GM04503 (cell line): Measurements from ENCODE around the gene ANO7.
A peak's percentile ranks its signal among the peaks of the same experiment; 100 is the strongest.

ENCODE experiments used
- DNase-seq: peaks from one replicate; pipeline ENCODE4 v3.0.0-alpha.2; 2012; ENCODE audit warnings: low read depth

Gene ANO7, protein sequence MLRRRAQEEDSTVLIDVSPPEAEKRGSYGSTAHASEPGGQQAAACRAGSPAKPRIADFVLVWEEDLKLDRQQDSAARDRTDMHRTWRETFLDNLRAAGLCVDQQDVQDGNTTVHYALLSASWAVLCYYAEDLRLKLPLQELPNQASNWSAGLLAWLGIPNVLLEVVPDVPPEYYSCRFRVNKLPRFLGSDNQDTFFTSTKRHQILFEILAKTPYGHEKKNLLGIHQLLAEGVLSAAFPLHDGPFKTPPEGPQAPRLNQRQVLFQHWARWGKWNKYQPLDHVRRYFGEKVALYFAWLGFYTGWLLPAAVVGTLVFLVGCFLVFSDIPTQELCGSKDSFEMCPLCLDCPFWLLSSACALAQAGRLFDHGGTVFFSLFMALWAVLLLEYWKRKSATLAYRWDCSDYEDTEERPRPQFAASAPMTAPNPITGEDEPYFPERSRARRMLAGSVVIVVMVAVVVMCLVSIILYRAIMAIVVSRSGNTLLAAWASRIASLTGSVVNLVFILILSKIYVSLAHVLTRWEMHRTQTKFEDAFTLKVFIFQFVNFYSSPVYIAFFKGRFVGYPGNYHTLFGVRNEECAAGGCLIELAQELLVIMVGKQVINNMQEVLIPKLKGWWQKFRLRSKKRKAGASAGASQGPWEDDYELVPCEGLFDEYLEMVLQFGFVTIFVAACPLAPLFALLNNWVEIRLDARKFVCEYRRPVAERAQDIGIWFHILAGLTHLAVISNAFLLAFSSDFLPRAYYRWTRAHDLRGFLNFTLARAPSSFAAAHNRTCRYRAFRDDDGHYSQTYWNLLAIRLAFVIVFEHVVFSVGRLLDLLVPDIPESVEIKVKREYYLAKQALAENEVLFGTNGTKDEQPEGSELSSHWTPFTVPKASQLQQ

DNA sequence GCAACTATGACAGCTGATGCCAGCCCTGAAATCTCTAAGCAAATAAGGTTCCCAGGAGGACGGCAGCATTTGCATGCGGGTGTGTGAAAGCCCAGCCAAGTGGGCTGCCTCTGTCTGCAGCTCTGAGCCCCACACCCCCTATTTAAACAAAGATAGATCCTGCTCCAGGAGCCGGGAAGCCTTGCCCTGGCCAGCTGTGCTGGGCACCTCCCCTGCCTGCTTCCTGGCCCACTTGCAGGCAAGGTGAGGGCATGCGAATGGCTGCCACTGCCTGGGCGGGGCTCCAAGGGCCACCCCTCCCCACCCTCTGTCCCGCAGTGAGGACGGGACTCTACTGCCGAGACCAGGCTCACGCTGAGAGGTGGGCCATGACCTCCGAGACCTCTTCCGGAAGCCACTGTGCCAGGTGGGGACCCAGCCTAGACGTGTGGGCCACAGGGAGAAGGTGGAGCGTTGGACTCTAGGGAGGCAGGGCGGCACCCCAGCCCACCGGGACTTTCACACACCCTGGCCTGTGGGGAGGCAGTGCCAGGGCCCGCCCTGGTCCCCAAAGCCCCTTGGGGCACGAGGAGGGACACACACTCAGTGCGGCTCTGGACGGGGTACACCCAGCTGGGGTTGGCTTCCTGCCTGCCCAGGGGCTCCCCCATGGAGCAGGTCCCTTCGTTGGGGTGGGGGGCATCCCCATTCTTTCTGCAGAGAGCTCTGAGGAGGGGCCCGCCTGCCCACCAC, at the start of gene ANO7:
TSS of gene ANO7 (plus strand) at position 317 of the 732 bp plus-strand sequence. CDS start 1,387 bp downstream, outside the sequence.
- no peak for DNase-seq

DNA sequence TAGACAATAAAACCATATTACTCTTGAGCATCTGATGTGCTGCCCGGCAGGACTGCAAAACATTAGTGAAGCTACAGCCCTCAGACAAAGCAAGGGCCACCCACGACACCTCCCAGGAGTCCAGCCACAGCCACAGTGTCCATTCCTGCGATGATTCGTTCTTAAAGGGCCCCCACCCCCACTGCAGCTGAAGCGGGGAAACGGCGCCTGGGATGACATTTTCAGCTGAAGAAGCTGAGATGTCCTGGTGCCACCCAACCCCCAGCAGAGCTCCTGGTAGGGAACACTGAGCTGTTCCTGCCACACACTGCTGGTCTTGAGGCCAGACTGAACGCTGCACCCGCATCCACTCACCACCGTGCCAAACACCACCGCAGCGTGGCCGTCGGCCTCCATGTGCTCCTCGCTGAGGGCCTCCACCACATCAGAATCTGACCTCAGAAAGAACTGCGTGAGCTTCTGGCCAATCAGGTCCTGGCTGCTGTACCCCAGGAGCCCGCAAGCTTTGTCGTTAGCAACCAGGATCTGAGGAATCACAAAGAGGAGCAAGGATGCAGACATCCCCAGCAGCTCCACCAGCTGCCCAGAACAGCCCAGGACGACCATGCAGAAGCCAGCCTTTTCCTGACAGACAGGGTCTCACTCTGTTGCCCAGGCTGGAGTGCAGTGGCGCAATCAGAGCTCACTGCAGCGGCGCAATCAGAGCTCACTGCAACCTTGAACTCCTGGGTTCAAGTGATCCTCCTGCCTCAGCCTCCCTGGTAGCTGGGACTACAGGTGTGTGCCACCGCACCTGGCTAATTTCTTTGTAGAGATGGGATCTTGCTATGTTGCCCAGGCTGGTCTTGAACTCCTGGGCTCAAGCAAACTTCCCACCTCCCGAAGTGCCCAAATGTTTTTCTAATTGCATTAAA, 48.7 kb upstream of the ANO7 start:
- DNase-seq = no peak

DNA sequence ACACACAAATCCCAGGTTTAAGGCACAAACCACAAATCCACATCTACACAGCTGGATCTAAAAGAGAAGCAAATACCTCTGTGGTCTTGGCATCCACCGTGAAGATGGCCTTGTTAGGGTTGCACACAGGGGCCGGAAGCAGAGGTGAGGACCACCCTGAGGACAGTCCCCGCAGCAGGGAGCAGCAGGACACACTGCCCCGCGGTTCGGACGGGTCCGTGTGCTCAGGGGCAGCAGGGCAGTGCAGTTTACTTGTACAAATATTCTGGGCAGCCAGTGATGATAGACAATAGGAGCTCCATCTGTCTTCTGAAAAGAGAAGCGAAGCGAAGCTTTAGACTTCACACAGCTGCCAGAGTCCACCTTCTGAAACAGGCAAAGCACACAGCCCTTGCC, 48.0 kb upstream of the ANO7 start:
- DNase-seq = no peak

DNA sequence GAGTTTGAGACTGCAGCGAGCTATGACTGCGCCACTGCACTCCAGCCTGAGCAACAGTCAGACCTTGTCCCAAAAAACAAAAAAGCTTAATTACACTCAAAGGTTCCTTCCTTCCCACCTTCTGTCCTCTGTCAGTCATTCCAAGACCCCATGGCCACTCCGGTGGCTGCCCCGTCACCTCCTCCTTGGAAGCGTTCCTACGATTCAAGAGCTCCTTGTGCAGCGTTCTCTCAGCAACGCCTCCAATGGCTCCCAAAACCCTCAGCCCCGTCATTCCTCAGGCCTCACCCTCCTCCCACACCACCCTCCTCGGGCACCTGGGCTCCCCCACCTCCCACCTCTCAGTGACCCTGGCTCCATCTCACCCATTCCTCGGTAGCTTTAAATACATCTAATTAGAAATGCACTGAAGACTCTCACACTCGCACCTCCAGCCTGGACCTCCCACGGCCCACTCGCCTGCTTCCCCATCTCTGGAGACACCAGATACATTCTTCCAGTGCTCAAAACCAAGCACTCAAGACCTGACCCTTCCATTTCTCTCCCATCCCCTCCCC, 47.2 kb upstream of the ANO7 start:
- no peak for DNase-seq

DNA sequence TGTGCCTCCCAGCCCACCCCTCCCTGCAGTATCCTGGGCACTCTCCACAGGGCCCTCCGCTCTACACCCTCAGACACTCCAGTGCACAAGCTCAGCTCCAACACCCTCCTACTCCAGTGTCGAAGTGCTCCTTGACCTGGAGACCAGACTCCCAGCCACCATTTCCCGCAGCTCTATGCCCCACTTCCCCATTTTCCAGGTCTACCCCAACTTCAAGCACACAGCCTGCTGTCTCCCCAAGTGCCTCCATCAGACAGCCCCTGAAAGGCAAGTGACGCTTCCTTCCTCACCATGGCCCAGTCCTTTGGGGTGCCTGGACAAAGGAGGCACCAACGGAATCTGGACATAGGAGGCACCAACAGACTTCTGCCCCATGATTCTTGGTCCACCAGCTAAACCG, 46.4 kb upstream of the ANO7 start:
- no peak for DNase-seq

DNA sequence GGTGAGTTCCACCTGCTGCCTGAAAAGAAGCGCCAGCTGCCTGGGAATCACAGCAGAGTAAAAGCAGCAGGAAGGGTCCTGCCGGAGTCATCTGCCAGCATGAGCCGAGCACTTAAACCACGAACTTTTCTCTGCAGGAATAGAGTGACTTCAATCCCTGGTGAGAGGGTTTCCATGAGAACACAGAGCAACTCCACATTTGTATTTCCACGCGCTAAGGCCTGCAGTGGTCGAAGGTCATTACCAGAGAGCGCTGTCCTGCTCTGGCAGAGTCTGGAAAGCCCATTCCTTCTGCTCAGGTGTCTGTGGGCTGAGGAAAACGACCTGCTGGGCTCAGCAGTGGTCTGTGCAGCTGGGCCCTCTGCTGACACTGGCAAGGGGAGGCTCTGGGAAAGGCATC, 45.9 kb upstream of the ANO7 start:
- no peak for DNase-seq

DNA sequence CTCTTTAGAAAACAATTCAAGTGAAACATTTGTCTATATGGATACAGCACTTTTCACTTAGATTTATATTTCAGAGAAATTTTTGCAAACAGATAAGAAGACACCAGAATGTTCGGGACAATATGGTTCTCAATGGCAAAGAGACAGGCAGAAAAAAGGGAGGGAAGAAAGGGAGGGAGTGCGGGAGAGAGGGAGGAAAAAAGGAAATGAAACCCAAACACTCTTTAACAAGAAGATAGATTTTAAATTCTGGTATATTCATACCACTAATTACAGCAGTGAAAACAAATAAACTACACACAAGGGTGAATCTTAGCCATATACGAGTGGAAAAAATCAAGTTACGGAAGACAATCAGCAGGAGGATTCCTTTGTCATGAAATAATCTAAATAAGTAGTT, 42.2 kb upstream of the ANO7 start:
- DNase-seq = no peak

DNA sequence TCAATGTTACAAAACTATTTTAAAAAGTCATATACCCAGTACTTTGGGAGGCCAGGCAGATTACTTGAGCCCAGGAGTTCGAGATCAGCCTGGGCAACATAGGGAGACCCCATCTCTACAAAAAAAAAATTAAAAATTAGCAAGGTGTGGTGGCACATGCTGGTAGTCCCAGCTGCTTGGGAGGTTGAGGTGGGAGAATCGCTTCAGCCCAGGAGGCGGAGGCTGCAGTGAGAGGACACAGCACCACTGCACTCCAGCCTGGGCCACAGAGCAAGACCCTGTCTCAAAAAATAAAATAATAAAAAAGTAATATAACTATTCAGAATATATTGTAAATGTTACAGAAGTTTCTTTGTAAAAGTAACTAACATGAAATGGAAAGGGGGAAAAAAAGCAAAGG, 41.1 kb upstream of the ANO7 start:
- no peak for DNase-seq

DNA sequence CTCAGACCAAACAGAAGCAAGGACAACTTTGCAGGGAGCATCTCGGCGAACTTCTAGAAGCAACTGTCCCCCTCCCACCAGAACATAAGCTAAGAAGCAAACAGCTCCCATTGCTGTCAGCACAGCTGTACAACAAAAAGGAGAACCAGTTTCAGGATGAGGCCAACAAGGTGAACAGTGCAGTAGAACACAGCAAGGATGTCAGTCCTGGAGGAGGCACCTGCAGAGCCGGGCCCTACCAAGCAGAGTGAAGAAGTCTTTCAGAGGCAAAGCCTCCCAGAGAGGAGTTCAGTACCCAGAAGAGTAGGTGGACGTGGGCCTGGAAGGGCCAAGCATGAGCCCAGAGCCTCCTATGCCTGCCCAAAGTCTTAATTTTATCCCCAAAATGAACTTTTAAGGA, 40.2 kb upstream of the ANO7 start:
- no peak for DNase-seq

DNA sequence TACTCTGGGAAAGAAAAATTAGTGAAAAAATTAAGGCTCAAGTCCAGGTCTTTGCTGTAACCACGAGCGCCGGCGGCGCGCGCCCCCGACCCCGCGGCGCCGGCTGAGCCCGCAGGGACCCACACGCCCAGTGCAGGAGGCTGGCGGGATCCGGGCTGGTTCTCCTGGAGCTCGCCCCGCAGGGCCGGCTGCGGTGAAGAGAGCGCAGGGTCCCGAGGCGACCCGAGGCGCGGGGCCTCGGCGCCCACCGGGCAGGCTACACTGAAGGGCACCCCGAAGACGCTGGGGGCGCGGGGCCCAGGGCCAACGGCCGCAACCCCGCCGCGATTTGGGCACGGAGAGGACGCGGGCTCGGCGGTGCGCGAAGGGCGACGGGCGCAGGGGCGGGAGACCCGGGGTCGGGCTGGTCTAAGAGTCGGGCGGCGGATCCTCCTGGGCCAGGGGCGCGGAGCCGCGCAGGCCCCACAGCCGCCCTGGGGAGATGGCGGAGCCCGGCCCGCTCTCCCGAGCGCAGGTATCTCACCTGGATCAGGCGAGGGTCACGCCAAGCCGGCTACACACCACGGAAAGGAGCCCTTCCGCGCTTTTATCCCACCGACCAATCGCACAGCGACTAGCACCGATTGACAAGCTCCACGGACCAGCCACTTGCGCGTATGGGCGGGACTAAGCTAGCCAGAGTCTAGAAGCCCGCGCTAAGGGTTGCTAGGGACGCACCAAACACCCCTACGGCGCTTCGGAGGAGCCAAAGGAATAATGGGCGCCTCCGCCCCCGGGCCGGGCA, 39.4 kb upstream of the ANO7 start, which contains the start of gene PASK:
TSS of gene PASK (minus strand) at position 582 of the 784 bp plus-strand sequence. CDS start 6,440 bp downstream, outside the sequence.
- peak; percentile 63 for DNase-seq

DNA sequence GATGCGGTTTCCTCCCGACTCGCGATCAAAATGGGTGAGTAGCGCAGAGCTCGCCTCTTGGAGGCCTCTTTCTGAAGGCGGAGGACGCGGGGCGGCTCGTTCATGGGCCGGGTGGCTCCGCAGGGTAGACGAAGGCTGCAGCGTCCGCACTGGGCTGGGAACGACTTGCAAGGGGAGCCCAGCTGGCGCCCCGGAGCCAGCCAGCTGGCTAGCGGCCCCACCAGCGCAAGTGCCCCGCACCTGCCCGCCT, 38.9 kb upstream of the ANO7 start:
- DNase-seq = no peak

DNA sequence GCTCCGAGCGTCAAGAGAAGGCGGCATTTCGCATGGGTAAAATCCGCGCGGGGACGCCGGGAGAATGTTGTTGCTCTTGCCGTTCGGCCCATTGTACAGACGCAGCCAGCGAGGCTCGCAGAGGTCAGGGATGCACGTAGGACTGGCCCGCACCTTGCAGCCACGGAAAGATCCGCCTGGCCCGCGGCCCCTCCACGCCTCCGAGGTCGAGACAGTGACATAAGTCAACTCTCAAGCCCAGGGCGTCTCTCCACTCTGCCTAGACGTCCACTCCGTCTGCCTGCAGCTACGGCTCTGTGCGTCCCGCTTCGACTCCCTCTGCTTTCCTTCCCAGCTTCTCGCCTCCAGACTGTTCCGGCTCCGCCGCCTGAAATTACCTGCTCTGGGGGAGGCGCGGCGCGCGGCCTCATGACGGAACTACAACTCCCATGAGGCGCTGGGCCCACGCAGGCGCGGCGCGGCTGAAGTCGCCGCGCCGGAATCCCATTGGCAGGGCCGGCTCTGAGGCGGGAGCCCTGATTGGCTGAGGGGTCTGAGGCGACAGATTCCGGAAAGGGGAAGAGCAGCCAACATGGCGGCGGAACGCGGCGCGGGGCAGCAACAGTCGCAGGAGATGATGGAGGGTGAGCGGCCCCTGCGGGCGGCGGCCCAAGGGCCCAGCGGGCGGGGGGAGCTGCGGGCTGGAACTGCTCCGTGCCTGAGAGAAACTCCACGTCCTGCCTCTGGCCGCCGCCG, 38.4 kb upstream of the ANO7 start, which contains the start of gene PPP1R7:
TSS of gene PPP1R7 (plus strand) at position 543 of the 735 bp plus-strand sequence. CDS start at position 572, 29 bp downstream.
- peak; percentile 55 for DNase-seq

DNA sequence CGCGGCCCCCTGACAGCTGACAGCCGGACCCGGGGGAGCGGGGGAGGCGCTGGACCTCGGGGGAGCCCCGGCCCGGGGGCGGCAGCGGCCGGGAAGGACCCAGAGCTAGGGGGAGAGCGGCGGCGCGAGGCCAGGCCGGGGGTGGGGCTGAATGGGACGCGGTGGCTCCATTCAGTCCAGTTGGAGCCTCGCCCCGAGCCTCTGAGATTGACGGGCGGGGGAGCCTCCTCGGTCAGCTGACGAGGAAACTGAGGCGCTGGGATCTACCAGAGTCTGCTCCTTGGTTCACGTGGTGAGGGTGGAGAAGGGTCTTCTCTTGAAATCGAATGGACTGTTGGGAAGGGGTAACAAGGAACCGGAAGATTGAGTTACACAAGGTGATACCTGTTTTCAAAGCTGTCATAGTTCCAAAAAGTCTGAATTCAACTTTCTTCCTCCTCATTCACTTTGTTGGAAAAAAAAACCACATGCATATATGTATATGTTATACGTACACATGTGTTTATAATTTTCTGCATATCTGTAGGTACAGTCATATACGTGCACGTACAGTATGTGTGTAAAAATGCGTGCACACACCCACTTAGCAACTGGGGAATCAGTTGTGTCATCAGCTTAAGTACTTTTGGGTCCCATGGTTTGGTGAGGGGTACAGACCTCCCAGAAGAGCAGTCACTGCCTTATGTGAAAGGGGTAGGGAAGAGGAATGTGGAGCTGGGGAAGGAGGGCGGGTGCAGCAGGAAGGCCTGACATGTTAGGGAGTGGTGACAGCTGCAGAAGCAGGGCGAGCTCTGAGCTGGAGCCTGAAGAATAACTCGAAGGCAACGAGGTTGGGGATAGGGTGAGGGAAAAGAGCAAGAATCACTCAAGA, 37.6 kb upstream of the ANO7 start:
- no peak for DNase-seq

DNA sequence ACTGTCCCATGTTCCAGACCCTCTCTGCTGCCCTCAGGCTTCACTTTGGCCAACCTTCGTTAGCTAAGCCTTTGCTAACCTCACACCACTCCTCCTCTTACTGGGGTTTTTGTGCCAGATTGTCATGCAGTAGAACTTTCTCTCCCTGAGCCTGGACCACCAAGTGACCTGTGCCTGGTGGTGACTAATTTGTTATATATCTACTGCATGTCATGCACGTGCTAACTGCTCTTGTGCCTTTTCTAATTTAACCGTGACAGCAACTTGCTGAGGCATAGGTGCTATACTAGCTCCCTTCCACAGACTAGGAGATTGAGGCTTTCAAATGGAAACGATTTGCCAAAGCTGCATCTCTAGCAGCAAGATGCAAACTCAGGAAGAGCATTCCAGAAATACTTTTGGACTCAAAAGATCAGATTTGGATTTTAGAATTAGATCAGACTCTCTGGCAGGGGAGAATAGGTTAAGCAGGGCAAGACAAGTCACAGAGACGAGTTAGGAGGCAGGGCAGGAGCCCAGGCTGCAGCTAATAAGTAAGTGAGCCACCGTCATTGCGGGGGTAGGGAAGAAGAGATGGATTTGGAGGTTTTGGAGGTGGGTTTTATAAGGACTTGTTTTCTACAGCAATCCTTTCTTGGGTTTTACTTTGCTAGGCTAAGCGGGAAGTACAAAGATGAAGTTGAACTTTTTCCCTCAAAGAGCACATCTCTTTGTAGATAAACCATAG, 36.4 kb upstream of the ANO7 start:
- no peak for DNase-seq

DNA sequence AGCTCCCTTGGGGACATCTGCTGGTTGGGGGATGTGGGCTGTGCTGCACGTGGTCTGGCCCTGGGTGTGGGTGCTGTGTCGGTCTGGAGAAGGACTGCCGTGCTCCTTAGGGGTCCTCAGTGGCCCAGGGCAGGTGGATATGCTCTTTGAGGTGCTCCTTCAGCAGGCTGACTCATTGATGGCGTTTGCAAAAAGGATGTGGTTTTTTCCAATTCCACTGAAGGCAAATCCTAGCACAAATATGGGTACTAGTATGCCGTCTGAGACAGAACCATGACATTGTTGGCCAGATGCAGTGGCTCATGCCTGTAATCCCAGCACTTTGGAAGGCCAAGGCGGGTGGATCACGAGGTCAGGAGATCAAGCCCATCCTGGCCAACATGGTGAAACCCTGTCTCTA, 34.9 kb upstream of the ANO7 start:
- no peak for DNase-seq

DNA sequence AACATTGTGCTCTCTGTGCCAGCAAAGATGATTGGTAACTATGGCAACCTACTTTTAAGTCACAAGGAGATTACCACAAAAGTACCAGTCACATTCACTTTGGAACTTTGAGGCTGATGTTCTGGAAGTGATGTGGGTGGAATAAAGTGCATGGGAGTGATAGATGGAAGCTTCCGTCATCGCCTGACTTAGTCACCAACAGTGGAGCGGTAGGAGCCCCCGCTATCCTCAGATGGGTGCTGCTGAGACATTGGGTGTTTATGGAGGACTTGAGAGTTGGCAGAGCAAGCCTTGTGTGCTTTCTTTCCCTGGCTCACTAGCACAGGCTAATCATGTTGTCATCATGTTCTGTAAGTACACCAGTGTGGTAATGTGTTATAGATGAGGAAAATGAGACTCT, 33.6 kb upstream of the ANO7 start:
- DNase-seq = no peak

DNA sequence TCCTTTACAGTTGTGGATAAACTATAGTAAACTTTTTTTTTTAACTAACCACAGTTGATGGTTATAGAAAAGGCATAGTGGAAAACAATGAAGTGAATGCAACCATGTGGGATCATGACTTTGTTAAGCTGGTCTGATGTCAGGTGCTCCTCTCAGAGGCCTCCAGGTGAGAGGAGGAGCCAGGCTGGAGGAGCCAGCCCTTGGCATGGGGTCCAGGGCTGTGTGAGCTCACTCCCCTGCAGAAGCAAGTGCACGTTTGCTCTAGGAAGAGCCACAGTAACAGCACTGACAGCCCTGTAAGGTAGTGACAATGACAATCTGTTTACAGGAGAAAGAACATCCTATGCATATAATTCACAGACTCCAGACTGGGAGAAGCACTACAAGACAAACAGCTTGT, 32.5 kb upstream of the ANO7 start:
- DNase-seq = no peak

DNA sequence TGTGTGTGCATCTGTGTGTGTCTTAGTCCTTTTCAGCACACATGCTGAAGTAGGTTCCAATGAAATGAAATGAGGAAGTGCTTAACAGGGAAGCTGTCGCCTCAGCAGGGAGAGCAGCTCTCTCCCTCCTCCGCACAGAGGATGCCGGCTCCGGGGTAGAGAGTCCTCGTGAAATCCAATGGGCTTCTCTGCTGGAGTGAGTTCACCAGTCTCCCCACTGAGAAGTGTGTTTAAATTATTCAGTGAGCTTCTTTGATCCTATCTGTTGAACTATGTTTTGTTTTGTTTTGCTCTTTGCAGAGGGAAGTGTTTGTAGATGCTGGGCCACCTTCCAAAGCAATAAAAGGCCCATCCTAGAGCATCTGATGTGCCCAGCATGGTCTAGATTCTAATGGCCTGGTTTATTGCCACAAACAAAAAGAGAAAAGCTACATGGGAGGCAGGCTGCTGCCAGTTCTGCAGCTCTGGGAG, 31.5 kb upstream of the ANO7 start:
- no peak for DNase-seq
